ENCODE measurements around the gene OBSCN.
"Not testable (repeated sequence)": the region's sequence is repeated elsewhere in the genome, so short reads cannot be mapped to it uniquely, and the experiment has no call there.

Gene OBSCN

GRCh38 chr1:228264090-228264829, 56.4 kb downstream of the OBSCN start:
- DNase-seq: no peak

DNA sequence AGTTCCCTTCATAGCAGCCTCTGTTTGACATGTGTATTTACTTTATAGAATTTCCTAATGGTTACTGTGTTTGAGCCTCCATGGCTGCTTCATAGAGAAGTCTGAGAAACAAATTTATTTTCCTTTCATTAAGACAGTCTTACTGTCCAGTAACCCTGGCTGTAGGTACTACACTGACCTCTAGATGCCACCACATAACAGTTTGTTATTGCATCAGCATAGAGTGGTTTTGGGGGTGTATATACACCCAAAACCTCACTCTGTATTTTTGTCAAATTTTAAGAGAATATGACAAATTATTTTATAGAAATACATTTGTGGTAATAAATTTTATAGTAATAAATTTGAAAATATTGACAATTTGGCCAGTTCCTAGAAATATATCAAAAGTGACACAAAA, 57.3 kb downstream of the OBSCN start:
- DNase-seq: no peak

- DNase-seq: no peak
Observed at GRCh38 chr1:228267962-228268880, 60.4 kb downstream of the OBSCN start.

GRCh38 chr1:228268881-228269265, 61.0 kb downstream of the OBSCN start:
- DNase-seq: peak; percentile 6

GRCh38 chr1:228269431-228269830, 61.6 kb downstream of the OBSCN start:
- not testable (repeated sequence) for DNase-seq

- peak; percentile 1 for DNase-seq
Observed at GRCh38 chr1:228270032-228270431, 62.2 kb downstream of the OBSCN start.

DNA sequence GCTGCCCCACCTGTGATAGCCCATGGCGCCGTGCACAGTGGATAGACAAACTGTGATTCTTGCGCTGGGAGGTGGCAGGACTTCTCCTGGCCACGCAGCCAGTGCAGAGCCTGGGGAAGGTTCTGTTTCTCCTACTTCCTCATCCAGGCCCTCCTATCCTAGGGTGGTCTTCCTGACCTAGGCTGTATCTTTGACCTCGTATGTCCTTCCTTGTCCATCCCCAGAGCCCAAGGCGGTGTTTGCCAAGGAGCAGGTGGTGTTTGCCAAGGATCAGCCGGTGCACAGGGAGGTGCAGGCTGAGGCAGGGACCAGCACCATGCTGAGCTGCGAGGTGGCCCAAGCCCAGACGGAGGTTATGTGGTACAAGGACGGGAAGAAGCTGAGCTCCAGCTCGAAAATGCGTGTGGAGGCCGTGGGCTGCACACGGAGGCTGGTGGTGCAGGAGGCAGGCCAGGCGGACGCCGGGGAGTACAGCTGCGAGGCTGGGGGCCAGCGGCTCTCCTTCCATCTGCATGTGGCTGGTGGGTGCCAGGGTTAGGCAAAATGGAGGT, 63.9 kb downstream of the OBSCN start:
- DNase-seq: no peak

- no peak for DNase-seq
Observed at GRCh38 chr1:228272331-228272791, 64.5 kb downstream of the OBSCN start.

- DNase-seq: no peak
Observed at GRCh38 chr1:228272831-228273571, 65.2 kb downstream of the OBSCN start.

GRCh38 chr1:228273720-228274451, 66.0 kb downstream of the OBSCN start:
- DNase-seq: no peak

GRCh38 chr1:228274452-228275178, 66.8 kb downstream of the OBSCN start:
- no peak for DNase-seq

- DNase-seq: no peak
Observed at GRCh38 chr1:228275179-228275429, 67.3 kb downstream of the OBSCN start.

DNA sequence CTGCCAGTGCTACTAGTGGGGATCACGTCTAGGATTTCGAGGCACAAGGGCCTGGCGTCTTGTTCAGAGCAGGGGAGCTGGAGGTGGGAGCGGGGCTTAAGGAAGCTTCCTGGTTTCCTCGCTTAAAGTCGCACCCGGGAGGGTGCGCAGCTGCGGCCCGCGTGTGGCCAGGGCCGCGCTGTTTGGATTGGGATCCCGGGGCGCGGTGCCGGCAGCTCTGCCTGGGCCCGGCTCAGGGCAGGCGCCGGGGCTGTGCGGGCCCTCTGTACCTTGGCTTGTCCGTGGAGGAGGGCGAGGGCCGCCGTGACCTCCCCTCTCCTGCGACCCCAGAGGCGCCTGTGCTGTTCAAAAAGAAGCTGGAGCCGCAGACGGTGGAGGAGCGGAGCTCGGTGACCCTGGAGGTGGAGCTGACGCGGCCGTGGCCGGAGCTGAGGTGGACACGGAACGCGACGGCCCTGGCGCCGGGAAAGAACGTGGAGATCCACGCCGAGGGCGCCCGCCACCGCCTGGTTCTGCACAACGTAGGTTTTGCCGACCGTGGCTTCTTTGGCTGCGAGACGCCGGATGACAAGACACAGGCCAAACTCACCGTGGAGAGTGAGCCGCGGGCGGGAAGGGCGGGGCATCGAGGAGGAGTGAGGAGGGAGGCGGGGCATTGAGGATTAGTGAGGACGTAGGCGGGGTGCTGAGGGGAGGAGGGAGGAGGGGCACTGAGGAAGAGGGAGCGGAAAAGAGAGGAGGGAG, 67.8 kb downstream of the OBSCN start:
- DNase-seq: peak; percentile 93

DNA sequence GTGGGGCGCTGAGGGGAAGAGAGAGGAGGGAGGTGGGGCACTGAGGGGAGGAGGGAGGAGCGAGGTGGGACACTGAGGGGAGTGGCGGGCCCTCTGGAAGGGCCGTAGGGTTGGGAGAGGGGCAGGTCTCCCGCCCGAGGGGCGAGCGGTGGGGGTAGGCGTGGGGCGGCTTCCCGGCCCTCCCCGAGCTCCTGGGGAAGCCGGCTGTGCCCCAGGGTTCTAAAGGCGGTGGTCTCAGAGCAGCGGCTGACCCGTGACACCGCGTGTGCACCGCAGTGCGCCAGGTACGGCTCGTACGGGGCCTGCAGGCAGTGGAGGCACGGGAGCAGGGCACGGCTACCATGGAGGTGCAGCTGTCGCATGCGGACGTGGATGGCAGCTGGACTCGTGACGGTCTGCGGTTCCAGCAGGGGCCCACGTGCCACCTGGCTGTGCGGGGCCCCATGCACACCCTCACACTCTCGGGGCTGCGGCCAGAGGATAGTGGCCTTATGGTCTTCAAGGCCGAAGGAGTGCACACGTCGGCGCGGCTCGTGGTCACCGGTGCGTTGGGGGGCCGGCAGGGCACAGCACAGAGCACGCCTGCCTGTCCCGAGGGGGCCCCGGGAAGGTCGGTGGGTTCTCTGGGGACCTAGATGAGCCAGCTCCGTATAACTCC, 68.5 kb downstream of the OBSCN start:
- no peak for DNase-seq

DNA sequence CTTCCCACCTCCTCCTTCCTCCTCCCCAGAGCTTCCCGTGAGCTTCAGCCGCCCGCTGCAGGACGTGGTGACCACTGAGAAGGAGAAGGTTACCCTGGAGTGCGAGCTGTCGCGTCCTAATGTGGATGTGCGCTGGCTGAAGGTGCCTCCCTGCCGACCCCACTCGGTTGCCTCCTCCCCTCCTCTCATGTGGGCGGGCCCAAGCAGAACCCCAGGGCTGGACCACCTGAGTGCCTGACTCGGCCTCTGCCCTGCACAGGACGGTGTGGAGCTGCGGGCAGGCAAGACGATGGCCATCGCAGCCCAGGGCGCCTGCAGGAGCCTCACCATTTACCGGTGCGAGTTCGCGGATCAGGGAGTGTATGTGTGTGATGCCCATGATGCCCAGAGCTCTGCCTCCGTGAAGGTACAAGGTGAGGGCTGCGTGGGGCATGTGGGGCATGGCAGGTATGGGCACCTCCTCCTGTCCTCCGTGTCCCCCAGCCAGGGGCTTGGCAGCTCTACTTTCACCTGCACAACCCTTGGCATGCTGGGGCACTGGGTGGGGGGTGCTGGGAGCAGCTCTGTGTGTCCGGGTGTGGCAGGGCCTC, 69.2 kb downstream of the OBSCN start:
- DNase-seq: no peak

DNA sequence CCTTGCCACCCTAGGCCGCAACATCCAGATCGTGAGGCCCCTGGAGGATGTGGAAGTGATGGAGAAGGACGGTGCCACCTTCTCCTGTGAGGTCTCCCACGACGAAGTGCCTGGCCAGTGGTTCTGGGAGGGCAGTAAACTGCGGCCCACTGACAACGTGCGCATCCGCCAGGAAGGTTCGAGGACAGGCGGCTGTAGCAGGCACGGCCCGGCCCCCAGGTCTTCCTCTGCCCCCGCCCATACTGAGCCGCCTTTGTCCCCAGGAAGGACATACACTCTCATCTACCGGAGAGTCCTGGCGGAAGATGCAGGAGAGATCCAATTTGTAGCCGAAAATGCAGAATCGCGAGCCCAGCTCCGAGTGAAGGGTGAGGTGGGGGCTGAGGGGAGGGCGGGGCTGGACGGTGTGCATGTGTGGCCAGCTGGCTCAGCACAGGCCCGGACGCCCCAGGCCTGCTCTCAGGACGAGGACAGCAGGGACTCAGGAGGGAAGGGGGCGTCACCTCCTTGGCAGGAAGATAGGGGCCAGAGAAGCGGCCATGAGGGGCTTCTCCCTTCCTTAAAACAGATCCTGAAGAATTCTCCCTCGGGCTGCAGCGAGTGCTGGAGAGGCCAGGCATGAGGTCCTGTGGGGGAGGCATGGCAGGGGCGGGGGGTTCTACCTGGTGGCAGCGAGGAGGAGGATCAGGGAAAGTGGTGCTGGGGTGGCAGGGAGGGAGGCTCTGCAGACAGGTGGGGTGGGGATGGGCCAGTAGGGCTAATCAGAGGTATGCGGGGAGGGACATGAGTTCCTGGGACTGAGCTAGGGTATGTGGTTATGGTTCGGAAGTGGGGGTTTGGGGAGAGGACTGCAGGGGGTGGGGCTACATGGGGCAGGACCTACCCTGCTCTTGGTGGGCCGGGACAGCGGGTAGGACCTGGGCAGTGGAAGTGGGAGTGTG, 69.9 kb downstream of the OBSCN start:
- DNase-seq: no peak

GRCh38 chr1:228278432-228278941, 70.6 kb downstream of the OBSCN start:
- DNase-seq: no peak

GRCh38 chr1:228279011-228279721, 71.3 kb downstream of the OBSCN start:
- DNase-seq: no peak
